ENCODE measurements around the gene SLC7A5. TPM values are rescaled to one million over a fixed set of nuclear protein-coding genes. Genes with fewer than 3 reads are reported as not detected.
"Not testable (repeated sequence)": the region's sequence is repeated elsewhere in the genome, so short reads cannot be mapped to it uniquely, and the experiment has no call there.

Gene SLC7A5
- total RNA-seq, 1 donor from 2014 or later = 3.9 TPM

DNA sequence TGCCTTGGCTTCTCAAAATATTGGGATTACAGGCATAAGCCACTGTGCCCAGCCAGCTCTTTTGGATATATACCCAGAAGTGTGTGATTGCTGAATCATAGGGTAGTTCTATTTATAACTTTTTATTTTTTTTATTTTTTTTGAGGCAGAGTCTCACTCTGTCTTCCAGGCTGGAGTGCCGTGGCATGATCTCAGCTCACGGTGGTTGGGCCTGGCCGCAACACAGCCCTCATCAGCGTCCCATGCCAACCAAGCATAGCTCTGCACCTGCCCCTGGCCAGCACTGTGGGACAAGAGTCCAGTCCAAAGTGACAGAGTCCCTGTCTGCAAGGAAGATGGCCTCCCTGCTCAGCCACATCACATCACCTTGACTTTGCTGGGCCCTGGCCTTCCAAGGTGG is 24.7 kb upstream of the SLC7A5 start:
- intact Hi-C loops (cut with DNase I); DNase-seq: not testable (repeated sequence)
- ATAC-seq (ENCODE audit: poor library complexity) = peak; percentile 82

DNA sequence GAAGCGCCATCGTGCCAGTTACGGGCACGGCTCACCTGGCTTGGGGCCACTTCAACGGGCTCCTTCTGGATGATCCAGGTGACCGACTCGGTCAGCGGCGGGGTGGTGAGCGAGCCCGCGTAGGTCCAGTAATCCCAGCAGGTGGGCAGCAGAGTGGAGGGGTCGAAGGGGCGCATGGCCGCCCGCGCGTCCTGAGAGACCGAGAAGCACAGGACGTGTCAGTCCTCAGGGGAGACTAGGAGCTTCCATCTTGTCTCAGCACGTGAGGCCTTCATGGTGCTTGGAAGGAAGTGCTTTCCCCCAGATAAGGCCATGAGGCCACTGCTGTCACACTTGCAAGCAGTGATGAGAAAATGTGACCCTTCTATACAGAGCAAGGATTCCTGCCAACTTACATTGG is 22.5 kb upstream of the SLC7A5 start:
- no peak for ATAC-seq (ENCODE audit: poor library complexity)

GRCh38 chr16:87889762-87890161 is 20.5 kb upstream of the SLC7A5 start:
- DNase-seq; intact Hi-C loops (cut with DNase I); ATAC-seq (ENCODE audit: poor library complexity): not testable (repeated sequence)

More for the DNA sequence above, 22.5 kb upstream of the SLC7A5 start:
- no peak for DNase-seq
- intact Hi-C loops (cut with DNase I) = no loop called here

- ATAC-seq (ENCODE audit: poor library complexity); intact Hi-C loops (cut with DNase I); DNase-seq: not testable (repeated sequence)
Measured at GRCh38 chr16:87888346-87888745, 19.0 kb upstream of the SLC7A5 start.

DNA sequence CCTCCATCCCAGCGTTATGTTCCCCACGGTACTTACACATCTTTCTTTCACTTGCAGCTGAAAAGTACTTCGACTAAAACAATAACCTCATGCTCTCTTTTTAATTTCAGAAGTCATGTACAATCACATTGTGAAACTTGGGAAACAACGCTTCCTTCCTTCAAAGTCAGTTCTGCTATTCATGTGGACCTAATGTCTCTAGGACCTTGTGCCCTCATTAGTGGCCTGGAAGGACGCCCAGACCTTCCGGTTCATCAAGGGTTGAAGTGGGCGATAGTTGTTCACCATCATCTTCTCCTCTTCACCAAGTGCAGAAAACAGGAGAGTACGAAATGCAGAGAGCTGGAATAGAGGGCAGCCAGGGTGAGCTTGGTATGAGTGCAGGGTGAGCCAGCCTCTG is 18.6 kb upstream of the SLC7A5 start:
- DNase-seq; intact Hi-C loops (cut with DNase I); ATAC-seq (ENCODE audit: poor library complexity): not testable (repeated sequence)

- peak; percentile 90 for ATAC-seq (ENCODE audit: poor library complexity)
- intact Hi-C loops (cut with DNase I) = not testable (repeated sequence)
Measured at GRCh38 chr16:87885371-87885967, 16.2 kb upstream of the SLC7A5 start.

DNA sequence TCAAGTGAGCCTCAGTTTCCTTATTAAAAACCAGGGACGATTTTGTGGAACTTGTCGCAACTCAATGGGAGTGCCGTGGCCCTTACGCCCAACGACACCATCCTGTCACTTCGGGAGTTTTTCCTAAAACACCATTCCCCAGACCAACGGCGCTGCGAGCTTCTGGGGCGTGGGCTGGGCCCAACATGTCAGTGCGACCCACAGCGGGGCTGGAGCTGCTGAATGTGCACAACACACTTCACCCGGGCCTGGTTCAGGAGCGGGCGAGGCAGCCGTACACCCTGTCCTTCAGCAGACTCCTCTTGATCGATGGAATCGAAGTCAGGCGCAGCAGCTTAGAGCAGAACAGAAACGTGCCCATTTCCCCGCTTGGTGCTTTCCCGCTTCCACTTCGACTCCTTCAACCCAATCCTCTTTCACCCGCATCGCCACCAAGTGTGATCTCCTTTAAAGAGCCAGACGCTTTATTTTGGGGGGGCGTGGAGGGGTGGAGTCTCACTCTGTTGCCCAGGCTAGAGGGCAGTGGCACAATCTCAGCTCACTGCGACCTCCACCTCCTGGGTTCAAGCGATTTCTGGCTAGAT is 13.2 kb upstream of the SLC7A5 start:
- DNase-seq = no peak
- ATAC-seq (ENCODE audit: poor library complexity) = no peak
- intact Hi-C loops (cut with DNase I) = no loop called here

More at GRCh38 chr16:87885371-87885967, 16.2 kb upstream of the SLC7A5 start:
- DNase-seq = not testable (repeated sequence)

DNA sequence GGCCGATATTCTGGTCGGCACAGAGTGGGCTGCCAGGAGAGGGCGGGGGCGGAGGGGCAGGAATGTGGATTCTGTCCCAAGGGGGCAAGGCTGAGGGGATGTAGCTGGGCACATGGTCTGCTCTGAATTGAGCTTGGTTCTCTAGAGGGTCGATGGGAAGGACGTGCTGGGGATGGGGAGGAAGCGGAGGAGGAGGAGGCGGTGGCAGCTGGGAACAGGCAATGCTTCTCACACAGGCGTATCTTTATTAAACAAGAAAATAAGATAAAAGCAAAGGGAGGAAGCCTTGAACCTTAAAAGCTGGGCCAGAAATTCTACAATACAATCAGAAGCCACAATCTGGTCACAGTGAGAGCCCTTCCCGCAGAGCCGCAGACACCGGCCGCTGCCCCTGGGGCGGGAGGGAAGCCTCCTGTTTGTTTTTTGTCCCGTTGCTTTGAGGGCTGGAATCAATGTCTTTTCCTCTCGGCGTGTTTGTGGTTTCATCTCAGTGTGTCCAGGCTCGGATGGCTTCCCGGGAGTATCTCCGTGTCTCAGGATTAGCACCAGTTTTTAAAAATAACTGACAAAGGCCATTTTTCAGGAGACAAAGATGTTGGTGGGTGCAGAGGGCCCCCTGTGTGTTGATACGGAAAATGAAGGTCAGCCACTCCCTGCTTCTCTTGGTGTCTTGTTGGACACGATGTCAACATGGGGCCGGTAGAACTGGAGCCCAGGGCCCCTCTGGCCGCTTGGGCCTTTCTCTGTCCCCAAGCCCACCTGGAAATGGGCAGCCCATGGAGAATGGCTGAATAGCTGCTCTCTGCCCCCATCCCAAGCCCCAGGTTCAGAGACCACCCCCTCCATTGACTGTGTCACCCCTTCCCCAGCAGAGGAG is 12.3 kb upstream of the SLC7A5 start:
- intact Hi-C loops (cut with DNase I) = no loop called here
- ATAC-seq (ENCODE audit: poor library complexity) (no peak), DNase-seq (no peak)

- intact Hi-C loops (cut with DNase I) = no loop called here
- DNase-seq = no peak
- no peak for ATAC-seq (ENCODE audit: poor library complexity)
Measured at GRCh38 chr16:87880117-87880696, 10.9 kb upstream of the SLC7A5 start.

DNA sequence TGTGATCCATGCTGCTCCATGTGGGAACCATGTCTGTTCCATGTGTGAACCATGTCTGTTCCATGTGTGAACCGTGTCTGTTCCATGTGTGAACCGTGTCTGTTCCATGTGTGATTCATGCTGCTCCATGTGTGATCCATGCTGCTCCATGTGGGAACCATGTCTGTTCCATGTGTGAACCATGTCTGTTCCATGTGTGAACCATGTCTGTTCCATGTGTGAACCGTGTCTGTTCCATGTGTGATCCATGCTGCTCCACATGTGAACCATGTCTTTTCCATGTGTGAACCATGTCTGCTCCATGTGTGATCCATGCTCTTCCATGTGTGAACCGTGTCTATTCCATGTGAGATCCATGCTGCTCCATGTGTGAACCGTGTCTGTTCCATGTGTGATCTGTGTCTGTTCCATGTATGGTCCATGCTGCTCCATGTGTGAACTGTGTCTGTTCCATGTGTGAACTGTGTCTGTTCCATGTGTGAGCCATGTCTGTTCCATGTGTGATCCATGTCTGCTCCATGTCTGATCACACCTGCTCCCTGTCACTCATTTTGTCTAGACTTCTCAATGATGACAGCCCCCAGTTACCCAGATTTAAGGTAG is 10.2 kb upstream of the SLC7A5 start:
- ATAC-seq (ENCODE audit: poor library complexity); intact Hi-C loops (cut with DNase I); DNase-seq: not testable (repeated sequence)

GRCh38 chr16:87878704-87879103 is 9.4 kb upstream of the SLC7A5 start:
- intact Hi-C loops (cut with DNase I) = no loop called here

DNA sequence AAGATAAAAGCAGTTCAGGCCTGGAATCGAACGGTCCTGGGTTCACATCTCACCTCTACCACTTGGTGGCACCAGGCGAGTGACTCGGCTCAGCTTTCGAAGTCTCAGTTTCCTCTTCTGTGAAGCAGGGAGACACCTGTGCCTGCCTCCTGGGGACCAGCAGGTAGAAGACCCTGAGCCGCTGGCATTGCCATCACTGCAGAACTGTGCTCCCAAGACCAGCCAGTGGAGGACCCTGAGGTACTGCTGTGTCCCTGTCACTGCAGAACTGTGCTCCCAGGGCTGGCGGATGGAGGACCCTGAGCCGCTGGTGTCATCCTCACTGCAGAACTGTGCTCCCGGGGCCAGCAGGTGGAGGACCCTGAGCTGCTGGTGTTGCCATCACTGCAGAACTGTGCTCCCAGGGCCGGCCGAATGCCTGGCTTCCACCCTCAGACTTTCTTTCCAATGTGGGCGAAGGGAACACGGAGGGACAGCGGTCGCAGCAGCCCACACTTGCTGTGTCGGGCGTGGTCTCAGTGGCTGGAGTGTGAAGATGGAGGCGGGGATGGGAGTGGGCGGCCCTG is 8.7 kb upstream of the SLC7A5 start:
- no peak for DNase-seq
- no peak for ATAC-seq (ENCODE audit: poor library complexity)
- intact Hi-C loops (cut with DNase I) = no loop called here

More at GRCh38 chr16:87878704-87879103, 9.4 kb upstream of the SLC7A5 start:
- ATAC-seq (ENCODE audit: poor library complexity) (no peak), DNase-seq (no peak)

DNA sequence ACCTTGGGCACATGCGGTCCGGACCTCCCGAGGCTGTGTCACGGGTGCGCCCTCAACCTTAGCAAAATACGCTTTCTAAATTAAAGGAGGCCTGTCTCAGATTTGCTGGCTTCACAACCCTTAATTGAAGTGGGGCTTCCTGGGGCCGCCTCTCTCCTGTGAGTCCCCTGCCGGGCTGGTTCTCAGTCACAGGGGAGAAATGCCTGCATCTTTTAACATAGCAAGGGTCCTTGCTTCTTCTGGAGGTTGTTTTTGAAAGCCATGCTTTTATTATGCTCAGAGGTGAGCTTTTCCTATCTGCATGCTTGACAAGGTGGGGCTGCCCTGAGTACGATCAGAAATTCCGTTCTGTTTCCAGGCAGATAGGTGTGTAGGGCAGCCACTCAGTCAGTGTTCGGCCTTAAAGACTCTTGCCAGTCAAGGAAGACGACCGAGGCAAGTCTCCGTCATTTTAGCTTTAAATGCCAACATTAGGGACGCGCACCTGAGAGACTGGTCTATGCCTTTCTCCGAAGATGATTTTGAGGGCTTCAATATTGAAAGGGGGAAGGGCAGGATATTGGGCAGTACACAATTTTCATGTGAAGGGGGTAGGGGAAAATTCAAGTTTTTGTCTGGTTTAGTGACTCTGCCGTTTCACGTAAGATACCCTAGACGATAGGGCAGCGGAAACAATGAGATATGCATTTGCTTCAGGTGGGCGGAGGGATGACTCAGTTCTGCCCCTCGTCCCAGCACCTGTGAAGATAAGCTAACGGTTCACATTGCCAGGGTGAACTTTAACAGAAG is 5.5 kb upstream of the SLC7A5 start:
- no peak for ATAC-seq (ENCODE audit: poor library complexity)
- intact Hi-C loops (cut with DNase I) = no loop called here
- DNase-seq = no peak

DNA sequence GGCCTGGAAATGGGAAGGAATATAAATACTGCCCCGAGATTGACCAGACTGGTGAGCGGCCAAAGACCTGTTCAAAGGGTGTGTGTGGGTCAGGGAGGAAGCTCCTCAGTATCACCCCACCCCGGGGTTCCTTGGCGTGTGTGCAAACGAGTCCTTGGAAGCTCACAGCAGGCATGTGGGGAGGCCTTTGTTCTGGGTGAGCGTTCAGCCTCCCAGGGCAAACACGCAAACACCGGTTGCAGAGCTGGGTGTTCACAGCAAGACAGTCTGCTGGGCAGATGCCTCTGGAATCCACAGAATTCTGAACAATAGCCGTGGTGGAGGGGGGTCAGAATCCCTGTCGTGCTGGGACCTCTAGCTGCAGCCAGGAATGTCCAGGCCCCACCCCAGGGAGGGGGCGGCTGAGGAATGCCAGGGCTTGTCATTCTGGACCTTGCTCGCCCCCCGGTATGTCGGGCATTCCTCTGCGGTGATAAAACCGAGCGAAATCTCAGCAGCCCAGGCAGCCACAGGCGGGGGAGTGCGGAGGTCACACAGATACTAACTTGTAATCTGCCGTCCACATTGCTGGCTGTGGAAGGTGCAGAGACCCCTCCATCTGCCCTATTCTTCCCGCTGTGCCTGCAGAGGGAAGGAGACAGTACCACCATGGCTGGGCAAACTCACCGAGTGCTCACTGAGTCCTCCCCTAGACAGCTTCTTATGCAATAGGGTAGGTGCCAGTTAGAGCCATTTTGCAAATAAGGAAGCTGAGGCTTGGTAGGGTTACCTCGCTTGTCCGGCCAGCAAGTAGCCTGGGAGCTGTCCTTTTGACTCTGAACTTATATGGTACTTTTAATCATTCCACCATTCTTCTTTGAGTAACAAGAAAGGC is 1.3 kb upstream of the SLC7A5 start:
- DNase-seq; ATAC-seq (ENCODE audit: poor library complexity): not testable (repeated sequence)
- intact Hi-C loops (cut with DNase I) = loop anchor here (1.0 kb wide), 1 partner anchor 91 kb away; no protein-coding TSS in a partner anchor

- intact Hi-C loops (cut with DNase I); DNase-seq; ATAC-seq (ENCODE audit: poor library complexity): not testable (repeated sequence)
Measured at GRCh38 chr16:87869879-87870417, 641 bp upstream of the SLC7A5 start.

- intact Hi-C loops (cut with DNase I); ATAC-seq (ENCODE audit: poor library complexity); DNase-seq: not testable (repeated sequence)
Measured at GRCh38 chr16:87868254-87869029, 865 bp downstream of the SLC7A5 start.
